Measurements from ENCODE around the gene SIGLEC7. TPM values are rescaled to one million over a fixed set of nuclear protein-coding genes. Genes with fewer than 3 reads are reported as not detected.

SIGLEC7 gene
- total RNA-seq, 4 donors from 2014 or later, result 0.19 to 2.2 (median 0.92) TPM; not detected in 1

GRCh38 chr19:51161867-51162496, 19.9 kb downstream of the SIGLEC7 start:
- no peaks in the 10 kb centered on the region for H3K4me1 ChIP-seq
- intact Hi-C loops (cut with DNase I), result no loop called here
- H3K27ac ChIP-seq (replicated peaks in 1 of 4), result no peak overlapping the region
- peaks cover 0 to 25% (median 0%) of the 10 kb centered on the region in 4 donors for H3K27me3 ChIP-seq
- H3K4me3 ChIP-seq, result no peak overlapping the region
- WGBS, result 77% methylated on average over 4 of the region's 4 CpGs
- no peak for DNase-seq (ENCODE audit: extremely low spot score)
- no peaks in the 10 kb centered on the region for H3K9me3 ChIP-seq
- H3K36me3 ChIP-seq, result no peaks in the 10 kb centered on the region
- TF ChIP-seq POLR2AphosphoS5 (IDR thresholded peaks at IDR 0.05) (no peak), EP300 (IDR thresholded peaks at IDR 0.05) (no peak), CTCF (IDR thresholded peaks at IDR 0.05) (no peak), POLR2A (IDR thresholded peaks at IDR 0.05; ENCODE audit: low read depth) (no peak)

GRCh38 chr19:51163257-51163656, 21.2 kb downstream of the SIGLEC7 start:
- no peak overlapping the region for H3K4me3 ChIP-seq
- no peaks in the 10 kb centered on the region for H3K9me3 ChIP-seq
- DNase-seq (ENCODE audit: extremely low spot score), result no peak
- peaks cover 0 to 31% (median 0%) of the 10 kb centered on the region in 4 donors for H3K27me3 ChIP-seq
- intact Hi-C loops (cut with DNase I), result no loop called here
- WGBS, result 33% methylated on average over 3 of the region's 3 CpGs
- H3K4me1 ChIP-seq, result no peaks in the 10 kb centered on the region
- no peaks in the 10 kb centered on the region for H3K36me3 ChIP-seq
- no peak for TF ChIP-seq EP300 (IDR thresholded peaks at IDR 0.05)
- no peak for TF ChIP-seq POLR2A (IDR thresholded peaks at IDR 0.05; ENCODE audit: low read depth)
- no peak for TF ChIP-seq POLR2AphosphoS5 (IDR thresholded peaks at IDR 0.05)
- TF ChIP-seq CTCF (IDR thresholded peaks at IDR 0.05), result no peak
- no peak overlapping the region for H3K27ac ChIP-seq (replicated peaks in 1 of 4)

- Histone ChIP-seq H3K36me3 (no peaks in the 10 kb centered on the region), H3K27ac (replicated peaks in 1 of 4) (no peak overlapping the region), H3K4me1 (peaks cover 0 to 3% (median 2%) of the 10 kb centered on the region in 4 donors), H3K27me3 (peaks cover 0 to 33% (median 0%) of the 10 kb centered on the region in 4 donors), H3K9me3 (no peaks in the 10 kb centered on the region), H3K4me3 (no peak overlapping the region)
- DNase-seq (ENCODE audit: extremely low spot score), result no peak
- no peak for TF ChIP-seq POLR2A (IDR thresholded peaks at IDR 0.05; ENCODE audit: low read depth)
- no peak for TF ChIP-seq POLR2AphosphoS5 (IDR thresholded peaks at IDR 0.05)
- TF ChIP-seq EP300 (IDR thresholded peaks at IDR 0.05), result no peak
- no peak for TF ChIP-seq CTCF (IDR thresholded peaks at IDR 0.05)
- 56% methylated on average over 3 of the region's 3 CpGs for WGBS
- intact Hi-C loops (cut with DNase I), result no loop called here
Observed at GRCh38 chr19:51164215-51164614, 22.1 kb downstream of the SIGLEC7 start.

- no peak for TF ChIP-seq POLR2AphosphoS5 (IDR thresholded peaks at IDR 0.05)
- no peak for TF ChIP-seq POLR2A (IDR thresholded peaks at IDR 0.05; ENCODE audit: low read depth)
- TF ChIP-seq EP300 (IDR thresholded peaks at IDR 0.05), result no peak
- no peak for TF ChIP-seq CTCF (IDR thresholded peaks at IDR 0.05)
- WGBS, result 35% methylated on average over 6 of the region's 9 CpGs
- Histone ChIP-seq H3K36me3 (no peaks in the 10 kb centered on the region), H3K9me3 (no peaks in the 10 kb centered on the region), H3K27me3 (peaks cover 0 to 50% (median 0%) of the 10 kb centered on the region in 4 donors), H3K4me1 (peaks cover 0 to 5% (median 3%) of the 10 kb centered on the region in 4 donors), H3K27ac (replicated peaks in 1 of 4) (no peak overlapping the region), H3K4me3 (no peak overlapping the region)
- no peak for DNase-seq (ENCODE audit: extremely low spot score)
- intact Hi-C loops (cut with DNase I), result no loop called here
Observed at GRCh38 chr19:51166846-51167490, 24.9 kb downstream of the SIGLEC7 start.

Data from esophagus muscularis mucosa (tissue), 4 donors.